ENCODE measurements around the gene NUP62. TPM values are rescaled to one million over a fixed set of nuclear protein-coding genes. Genes with fewer than 3 reads are reported as not detected.

Gene NUP62
- total RNA-seq, 1 donor from 2014 or later: 36.5 TPM

DNA sequence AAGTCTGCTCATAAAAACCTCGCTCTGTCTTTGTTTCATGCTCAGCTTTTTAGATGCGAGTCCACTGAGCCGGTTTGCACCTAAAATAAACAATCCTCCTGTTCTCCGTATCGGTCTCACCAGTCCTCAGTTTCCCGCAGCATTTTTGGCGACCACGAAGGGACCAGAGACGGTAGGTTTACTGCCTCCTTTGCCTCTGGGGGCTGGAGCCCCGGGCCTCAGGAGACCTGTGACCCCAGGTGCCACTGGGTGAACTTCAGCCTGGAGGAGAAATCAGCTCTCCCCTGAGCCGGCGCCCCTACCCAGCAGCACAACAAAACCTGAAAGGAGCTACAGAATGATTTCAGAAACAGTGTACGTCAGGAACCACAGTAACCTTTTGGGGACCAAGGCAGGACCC, 23.6 kb upstream of the NUP62 start:
- DNase-seq (peak; percentile 28), ATAC-seq (no peak)
- Histone ChIP-seq H3K36me3 (no peaks in the 10 kb centered on the region), H3K4me3 (no peak overlapping the region), H3K9me3 (no peaks in the 10 kb centered on the region), H3K4me1 (peaks cover 35% of the 10 kb centered on the region), H3K27me3 (ENCODE audit: low read depth) (no peaks in the 10 kb centered on the region), H3K27ac (no peak overlapping the region)
- TF ChIP-seq, protein P1, sequence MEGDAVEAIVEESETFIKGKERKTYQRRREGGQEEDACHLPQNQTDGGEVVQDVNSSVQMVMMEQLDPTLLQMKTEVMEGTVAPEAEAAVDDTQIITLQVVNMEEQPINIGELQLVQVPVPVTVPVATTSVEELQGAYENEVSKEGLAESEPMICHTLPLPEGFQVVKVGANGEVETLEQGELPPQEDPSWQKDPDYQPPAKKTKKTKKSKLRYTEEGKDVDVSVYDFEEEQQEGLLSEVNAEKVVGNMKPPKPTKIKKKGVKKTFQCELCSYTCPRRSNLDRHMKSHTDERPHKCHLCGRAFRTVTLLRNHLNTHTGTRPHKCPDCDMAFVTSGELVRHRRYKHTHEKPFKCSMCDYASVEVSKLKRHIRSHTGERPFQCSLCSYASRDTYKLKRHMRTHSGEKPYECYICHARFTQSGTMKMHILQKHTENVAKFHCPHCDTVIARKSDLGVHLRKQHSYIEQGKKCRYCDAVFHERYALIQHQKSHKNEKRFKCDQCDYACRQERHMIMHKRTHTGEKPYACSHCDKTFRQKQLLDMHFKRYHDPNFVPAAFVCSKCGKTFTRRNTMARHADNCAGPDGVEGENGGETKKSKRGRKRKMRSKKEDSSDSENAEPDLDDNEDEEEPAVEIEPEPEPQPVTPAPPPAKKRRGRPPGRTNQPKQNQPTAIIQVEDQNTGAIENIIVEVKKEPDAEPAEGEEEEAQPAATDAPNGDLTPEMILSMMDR (IDR thresholded peaks at IDR 0.05): no peak
- intact Hi-C loops (cut with DNase I): no loop called here

DNA sequence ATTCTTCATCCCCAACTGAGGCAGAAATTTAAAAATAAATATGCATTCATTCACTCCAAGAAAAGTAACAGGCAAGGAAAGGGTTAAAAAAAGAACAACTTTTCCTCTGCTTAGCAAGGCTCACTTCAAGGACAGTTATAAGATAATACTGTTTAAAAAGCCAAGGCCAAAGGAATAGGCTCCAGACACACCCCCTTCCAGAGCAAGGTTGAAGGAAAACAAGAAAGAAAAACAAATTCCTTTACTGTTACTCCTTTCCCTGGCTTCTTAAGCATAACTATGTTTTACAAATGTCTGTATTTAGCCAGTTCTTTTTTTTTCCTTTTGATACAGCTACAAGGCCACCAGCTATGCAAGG, 23.2 kb upstream of the NUP62 start:
- Histone ChIP-seq H3K36me3 (no peaks in the 10 kb centered on the region), H3K4me1 (peaks cover 35% of the 10 kb centered on the region), H3K27me3 (ENCODE audit: low read depth) (no peaks in the 10 kb centered on the region), H3K27ac (no peak overlapping the region), H3K9me3 (no peaks in the 10 kb centered on the region), H3K4me3 (no peak overlapping the region)
- no peak for ATAC-seq
- TF ChIP-seq, protein P1 (IDR thresholded peaks at IDR 0.05): no peak
- no peak for DNase-seq
- intact Hi-C loops (cut with DNase I): no loop called here

DNA sequence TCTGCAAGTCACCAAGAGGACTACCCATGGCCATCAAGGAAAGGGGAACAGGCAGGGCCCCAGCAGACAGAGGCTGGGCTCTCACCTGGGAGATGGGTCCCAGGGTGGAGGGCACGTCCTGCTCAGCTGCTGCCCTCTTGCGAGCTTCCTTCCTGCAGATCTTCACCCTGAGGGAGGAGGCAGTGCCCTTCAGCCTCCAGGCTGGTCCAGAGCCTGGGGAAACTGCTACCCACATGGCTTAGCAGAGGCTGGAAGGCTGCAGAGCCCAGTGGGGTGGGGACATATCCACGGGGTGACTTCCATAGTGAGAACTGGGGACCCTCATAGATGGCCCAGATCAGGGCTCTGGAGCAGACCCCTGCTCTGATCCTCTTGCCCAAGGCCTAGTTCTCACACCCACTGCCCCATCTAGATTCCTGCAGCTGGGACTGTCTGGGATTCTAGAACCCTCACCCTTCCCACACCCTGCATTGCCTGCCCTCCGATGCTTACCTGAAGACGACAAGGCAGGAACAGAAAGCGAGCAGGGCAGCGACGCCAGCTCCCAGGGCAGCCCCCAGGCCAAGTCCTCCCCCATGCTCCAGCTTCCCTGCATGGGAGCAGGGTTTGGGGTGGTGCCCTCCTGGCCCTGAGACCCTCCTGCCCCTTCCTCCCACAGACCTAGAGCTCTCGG, 22.6 kb upstream of the NUP62 start:
- Histone ChIP-seq H3K36me3 (no peaks in the 10 kb centered on the region), H3K4me1 (peaks cover 35% of the 10 kb centered on the region), H3K9me3 (no peaks in the 10 kb centered on the region), H3K27ac (no peak overlapping the region), H3K27me3 (ENCODE audit: low read depth) (no peaks in the 10 kb centered on the region), H3K4me3 (no peak overlapping the region)
- intact Hi-C loops (cut with DNase I): no loop called here
- DNase-seq (peak; percentile 24), ATAC-seq (no peak)
- TF ChIP-seq, protein P1 (IDR thresholded peaks at IDR 0.05): no peak

DNA sequence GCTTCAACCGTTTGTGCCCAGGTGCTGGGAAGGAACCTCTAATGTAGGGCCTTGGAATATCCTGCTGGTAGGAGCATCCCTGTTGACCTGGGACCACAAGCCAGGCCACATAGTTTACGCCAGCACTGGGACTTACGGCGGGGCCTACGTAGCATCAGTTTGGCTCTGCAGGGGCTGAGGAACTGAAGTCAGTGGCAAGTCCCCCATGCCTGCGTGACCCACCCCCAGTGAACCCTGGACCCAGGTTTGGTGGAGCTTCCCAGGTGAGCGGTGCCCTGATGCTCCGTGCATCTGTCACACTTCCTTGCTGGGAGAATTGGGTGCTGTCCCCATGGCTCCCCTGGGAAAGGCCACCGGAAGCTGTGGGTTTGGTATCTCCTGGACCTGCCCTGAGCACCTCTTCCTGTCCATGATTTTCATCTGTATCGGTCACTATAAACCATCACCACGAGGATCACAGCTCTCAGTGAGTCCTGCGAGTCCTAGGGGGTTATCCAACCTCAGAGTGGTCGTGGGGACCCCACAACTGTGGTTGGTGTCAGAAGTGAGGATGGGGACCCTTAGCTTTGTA, 21.7 kb upstream of the NUP62 start:
- intact Hi-C loops (cut with DNase I): no loop called here
- no peak for ATAC-seq
- TF ChIP-seq, protein P1 (IDR thresholded peaks at IDR 0.05): no peak

DNA sequence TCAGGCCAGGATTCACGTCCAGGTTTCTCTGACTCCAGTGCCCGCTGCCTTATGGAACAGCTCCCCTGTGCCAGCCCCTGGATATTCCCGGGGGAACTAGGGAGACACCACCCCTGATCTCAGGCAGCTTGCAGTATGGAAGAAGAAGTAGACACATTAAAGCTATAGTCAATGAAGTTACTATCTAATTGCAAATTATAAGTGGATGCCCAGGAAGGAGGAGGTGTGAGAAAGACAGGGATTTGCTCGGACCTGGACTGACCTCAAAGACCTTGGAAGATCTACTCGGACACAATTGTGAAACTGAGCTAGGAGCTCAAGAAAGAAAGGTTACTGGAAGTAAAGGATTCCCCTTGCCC, 21.3 kb upstream of the NUP62 start:
- Histone ChIP-seq H3K4me3 (no peak overlapping the region), H3K36me3 (no peaks in the 10 kb centered on the region), H3K27ac (no peak overlapping the region), H3K27me3 (ENCODE audit: low read depth) (no peaks in the 10 kb centered on the region), H3K4me1 (peaks cover 32% of the 10 kb centered on the region), H3K9me3 (no peaks in the 10 kb centered on the region)
- no peak for DNase-seq
- no peak for ATAC-seq
- intact Hi-C loops (cut with DNase I): no loop called here
- TF ChIP-seq, protein P1 (IDR thresholded peaks at IDR 0.05): no peak

More for the DNA sequence above, 21.7 kb upstream of the NUP62 start:
- no peak overlapping the region for H3K27ac ChIP-seq
- no peaks in the 10 kb centered on the region for H3K27me3 ChIP-seq (ENCODE audit: low read depth)
- peaks cover 35% of the 10 kb centered on the region for H3K4me1 ChIP-seq
- H3K9me3 ChIP-seq: no peaks in the 10 kb centered on the region
- H3K4me3 ChIP-seq: no peak overlapping the region
- H3K36me3 ChIP-seq: no peaks in the 10 kb centered on the region
- peak; percentile 40 for DNase-seq

Measured in lower lobe of right lung (tissue), 2 donors.